Caco-2 (cell line): ENCODE results near the gene GPSM3. TPM values are rescaled to one million over a fixed set of nuclear protein-coding genes. Genes with fewer than 3 reads are reported as not detected.

Experiments
- BruUV-seq: library from RNA; stranded (reverse); fragments of 400-500 nt; replicated peaks from 2 replicates; lab custom pipeline; 2021; lab: Mats Ljungman, UMichigan
- CTCF ChIA-PET: fragments of 300-600 bp; sonication (Branson Sonifier 250); formaldehyde crosslinking; loops from one replicate; lab custom pipeline; 2022; ENCODE audit warnings: antibody characterized with exemption; lab: Charles Lee
- POLR2A ChIA-PET: fragments of 300-600 bp; sonication (Branson Sonifier 250); formaldehyde crosslinking; loops from one replicate; lab custom pipeline; 2022; ENCODE audit warnings: antibody characterized with exemption; lab: Charles Lee
- DNase-seq, 2 experiments: peaks; one replicate each; pipeline versions ENCODE4 v3.0.0 to v3.0.0-alpha.2; 2020 to 2022
- H3K27me3 ChIP-seq: replicated peaks from 2 replicates; pipeline ENCODE4 v1.6.0; 2011; ENCODE audit warnings: low read length; ENCODE audit not compliant: control insufficient read depth, insufficient read depth
- H3K36me3 ChIP-seq: 2 replicates; pipeline ENCODE4 v1.5.1; 2011; ENCODE audit warnings: low read length; ENCODE audit not compliant: control insufficient read depth, insufficient read depth
- H3K4me1 ChIP-seq: fragments of 250-450 bp; sonication (Bioruptor Pico); 2 replicates; pipeline ENCODE4 v1.5.1; 2020; ENCODE audit warnings: mild to moderate bottlenecking
- H3K4me3 ChIP-seq: 2 replicates; pipeline ENCODE4 v1.5.1; 2011; ENCODE audit warnings: low read depth, mild to moderate bottlenecking, control low read depth, low read length
- H3K9me3 ChIP-seq: fragments of 250-450 bp; sonication (Bioruptor Pico); 2 replicates; pipeline ENCODE4 v1.5.1; 2020; ENCODE audit warnings: mild to moderate bottlenecking, moderate library complexity
- H3K27ac Mint-ChIP-seq: one replicate; pipeline ENCODE4 v1.8.0; 2022; ENCODE audit warnings: mixed read lengths; ENCODE audit not compliant: unreplicated experiment
- H3K27me3 Mint-ChIP-seq: one replicate; pipeline ENCODE4 v1.8.0; 2022; ENCODE audit warnings: mixed read lengths; ENCODE audit not compliant: insufficient read depth, unreplicated experiment
- H3K36me3 Mint-ChIP-seq: one replicate; pipeline ENCODE4 v1.8.0; 2022; ENCODE audit warnings: mild to moderate bottlenecking, mixed read lengths; ENCODE audit not compliant: insufficient read depth, unreplicated experiment
- H3K4me1 Mint-ChIP-seq: one replicate; pipeline ENCODE4 v1.8.0; 2022; ENCODE audit warnings: low read depth, mixed read lengths; ENCODE audit not compliant: unreplicated experiment
- H3K4me3 Mint-ChIP-seq: one replicate; pipeline ENCODE4 v1.8.0; 2022; ENCODE audit warnings: mild to moderate bottlenecking, moderate library complexity, mixed read lengths; ENCODE audit not compliant: unreplicated experiment
- H3K9me3 Mint-ChIP-seq: one replicate; pipeline ENCODE4 v1.8.0; 2022; ENCODE audit warnings: mixed read lengths; ENCODE audit not compliant: unreplicated experiment
- intact Hi-C: fragments of 100-400 bp; cut with micrococcal nuclease; formaldehyde crosslinking; loops from one replicate; pipeline ENCODE4 v1.10.0; 2022; ENCODE audit not compliant: unreplicated experiment
- total RNA-seq: library from RNA; stranded (reverse); gene quantifications from 2 replicates; pipeline ENCODE4 v1.2.3, GENCODE V29; 2022
- TF ChIP-seq, protein P1 (sequence below), 2 experiments: fragments of 200-600 bp in 1 of 2; IDR thresholded peaks; 1 replicate in 1 of 2; 2 replicates in 1 of 2; pipeline versions ENCODE4 v1.5.1 to v1.8.0; 2011 to 2022; ENCODE audit warnings: antibody characterized with exemption in 1 of 2, control low read depth in 1 of 2, inconsistent platforms in 1 of 2, low read depth in 1 of 2, low read length in 1 of 2, mild to moderate bottlenecking in 1 of 2, moderate library complexity in 1 of 2; ENCODE audit not compliant: insufficient read depth in 1 of 2, severe bottlenecking in 1 of 2, unreplicated experiment in 1 of 2

Gene GPSM3
- total RNA-seq, 1 experiment from 2014 or later = 0.41 TPM

DNA sequence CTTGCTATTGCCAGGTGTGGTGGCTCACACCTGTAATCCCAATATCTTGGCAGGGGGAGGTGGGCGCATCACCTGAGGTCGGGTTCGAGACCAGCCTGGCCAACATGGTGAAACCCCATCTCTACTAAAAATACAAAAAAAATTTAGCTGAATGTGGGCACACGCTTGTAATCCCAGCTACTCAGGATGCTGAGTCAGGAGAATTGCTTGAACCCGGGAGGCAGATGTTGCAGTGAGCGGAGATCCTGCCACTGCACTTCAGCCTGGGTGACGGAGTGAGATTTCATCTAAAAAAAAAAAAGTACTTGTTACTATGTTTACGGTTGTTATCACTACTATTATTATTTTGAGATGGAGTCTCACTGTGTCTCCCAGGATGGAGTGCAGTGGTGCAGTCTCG lies 35.6 kb downstream of the GPSM3 start:
- intact Hi-C loops = no loop called here
- CTCF ChIA-PET = no interaction called here
- H3K9me3 Mint-ChIP-seq = no peaks in the 10 kb centered on the region

DNA sequence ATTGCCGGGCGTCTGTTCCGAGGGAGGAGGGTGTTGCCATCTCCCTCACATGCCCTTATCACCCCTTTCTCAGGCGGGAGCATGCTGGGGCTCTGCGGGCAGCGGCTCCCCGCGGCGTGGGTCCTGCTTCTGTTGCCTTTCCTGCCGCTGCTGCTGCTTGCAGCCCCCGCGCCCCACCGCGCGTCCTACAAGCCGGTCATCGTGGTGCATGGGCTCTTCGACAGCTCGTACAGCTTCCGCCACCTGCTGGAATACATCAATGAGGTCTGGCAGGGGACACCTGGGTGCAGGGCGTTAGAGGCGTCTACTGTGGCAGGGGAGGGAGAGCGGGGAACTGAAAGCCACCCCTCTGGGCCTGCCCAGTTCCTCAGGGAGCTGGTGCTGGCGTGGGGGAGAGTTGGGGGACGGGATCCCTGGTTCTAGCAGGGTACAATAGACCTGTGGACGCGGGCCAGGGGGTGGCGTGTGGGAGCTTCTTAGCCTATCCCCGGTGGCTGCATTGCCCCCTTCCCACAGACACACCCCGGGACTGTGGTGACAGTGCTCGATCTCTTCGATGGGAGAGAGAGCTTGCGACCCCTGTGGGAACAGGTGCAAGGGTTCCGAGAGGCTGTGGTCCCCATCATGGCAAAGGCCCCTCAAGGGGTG lies 37.8 kb downstream of the GPSM3 start:
- DNase-seq = peak; percentile 83
- intact Hi-C loops = loop anchor here (1.0 kb wide), 5 partner anchors 14 to 93 kb away; partner anchors contain the start of gene RNF5
- Mint-ChIP-seq H3K27me3 (no peaks in the 10 kb centered on the region), H3K9me3 (no peaks in the 10 kb centered on the region), H3K27ac (peak overlapping the region; percentile 96), H3K36me3 (peaks cover 55% of the 10 kb centered on the region), H3K4me3 (peak overlapping the region; percentile 86), H3K4me1 (peaks cover 19% of the 10 kb centered on the region)
- no TSS peak for BruUV-seq
- Histone ChIP-seq H3K36me3 (peaks cover 6% of the 10 kb centered on the region), H3K4me1 (peaks cover 24% of the 10 kb centered on the region), H3K4me3 (peak overlapping the region; percentile 90), H3K27me3 (no peaks in the 10 kb centered on the region), H3K9me3 (no peaks in the 10 kb centered on the region)
- POLR2A ChIA-PET = interaction anchor here (0.5 kb wide), 1 partner anchor 16 kb away, joined by 3 read pairs; no protein-coding TSS in a partner anchor
- CTCF ChIA-PET = interaction anchor here (0.8 to 1.1 kb wide), 5 partner anchors 10 to 114 kb away, joined by 3 to 11 read pairs (median 3); partner anchors contain the start of genes ATF6B and EGFL8
- TF ChIP-seq, protein P1, sequence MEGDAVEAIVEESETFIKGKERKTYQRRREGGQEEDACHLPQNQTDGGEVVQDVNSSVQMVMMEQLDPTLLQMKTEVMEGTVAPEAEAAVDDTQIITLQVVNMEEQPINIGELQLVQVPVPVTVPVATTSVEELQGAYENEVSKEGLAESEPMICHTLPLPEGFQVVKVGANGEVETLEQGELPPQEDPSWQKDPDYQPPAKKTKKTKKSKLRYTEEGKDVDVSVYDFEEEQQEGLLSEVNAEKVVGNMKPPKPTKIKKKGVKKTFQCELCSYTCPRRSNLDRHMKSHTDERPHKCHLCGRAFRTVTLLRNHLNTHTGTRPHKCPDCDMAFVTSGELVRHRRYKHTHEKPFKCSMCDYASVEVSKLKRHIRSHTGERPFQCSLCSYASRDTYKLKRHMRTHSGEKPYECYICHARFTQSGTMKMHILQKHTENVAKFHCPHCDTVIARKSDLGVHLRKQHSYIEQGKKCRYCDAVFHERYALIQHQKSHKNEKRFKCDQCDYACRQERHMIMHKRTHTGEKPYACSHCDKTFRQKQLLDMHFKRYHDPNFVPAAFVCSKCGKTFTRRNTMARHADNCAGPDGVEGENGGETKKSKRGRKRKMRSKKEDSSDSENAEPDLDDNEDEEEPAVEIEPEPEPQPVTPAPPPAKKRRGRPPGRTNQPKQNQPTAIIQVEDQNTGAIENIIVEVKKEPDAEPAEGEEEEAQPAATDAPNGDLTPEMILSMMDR (IDR thresholded peaks at IDR 0.05; ENCODE audit: insufficient read depth in 1 of 2, low read depth in 1 of 2, low read length in 1 of 2, severe bottlenecking in 1 of 2, unreplicated experiment in 1 of 2) = peak; percentile 71 to 80

More for the DNA sequence above, 35.6 kb downstream of the GPSM3 start:
- peaks cover 7% of the 10 kb centered on the region for H3K36me3 ChIP-seq
- Mint-ChIP-seq H3K4me1 (peaks cover 19% of the 10 kb centered on the region), H3K4me3 (no peak overlapping the region), H3K27me3 (no peaks in the 10 kb centered on the region), H3K36me3 (peaks cover 70% of the 10 kb centered on the region), H3K27ac (no peak overlapping the region)
- DNase-seq = no peak
- TF ChIP-seq, protein P1 (IDR thresholded peaks at IDR 0.05; ENCODE audit: insufficient read depth in 1 of 2, low read depth in 1 of 2, low read length in 1 of 2, severe bottlenecking in 1 of 2, unreplicated experiment in 1 of 2) = no peak
- no peak overlapping the region for H3K4me3 ChIP-seq
- H3K9me3 ChIP-seq = no peaks in the 10 kb centered on the region
- no TSS peak for BruUV-seq
- POLR2A ChIA-PET = no interaction called here
- no peaks in the 10 kb centered on the region for H3K27me3 ChIP-seq
- peaks cover 24% of the 10 kb centered on the region for H3K4me1 ChIP-seq

DNA sequence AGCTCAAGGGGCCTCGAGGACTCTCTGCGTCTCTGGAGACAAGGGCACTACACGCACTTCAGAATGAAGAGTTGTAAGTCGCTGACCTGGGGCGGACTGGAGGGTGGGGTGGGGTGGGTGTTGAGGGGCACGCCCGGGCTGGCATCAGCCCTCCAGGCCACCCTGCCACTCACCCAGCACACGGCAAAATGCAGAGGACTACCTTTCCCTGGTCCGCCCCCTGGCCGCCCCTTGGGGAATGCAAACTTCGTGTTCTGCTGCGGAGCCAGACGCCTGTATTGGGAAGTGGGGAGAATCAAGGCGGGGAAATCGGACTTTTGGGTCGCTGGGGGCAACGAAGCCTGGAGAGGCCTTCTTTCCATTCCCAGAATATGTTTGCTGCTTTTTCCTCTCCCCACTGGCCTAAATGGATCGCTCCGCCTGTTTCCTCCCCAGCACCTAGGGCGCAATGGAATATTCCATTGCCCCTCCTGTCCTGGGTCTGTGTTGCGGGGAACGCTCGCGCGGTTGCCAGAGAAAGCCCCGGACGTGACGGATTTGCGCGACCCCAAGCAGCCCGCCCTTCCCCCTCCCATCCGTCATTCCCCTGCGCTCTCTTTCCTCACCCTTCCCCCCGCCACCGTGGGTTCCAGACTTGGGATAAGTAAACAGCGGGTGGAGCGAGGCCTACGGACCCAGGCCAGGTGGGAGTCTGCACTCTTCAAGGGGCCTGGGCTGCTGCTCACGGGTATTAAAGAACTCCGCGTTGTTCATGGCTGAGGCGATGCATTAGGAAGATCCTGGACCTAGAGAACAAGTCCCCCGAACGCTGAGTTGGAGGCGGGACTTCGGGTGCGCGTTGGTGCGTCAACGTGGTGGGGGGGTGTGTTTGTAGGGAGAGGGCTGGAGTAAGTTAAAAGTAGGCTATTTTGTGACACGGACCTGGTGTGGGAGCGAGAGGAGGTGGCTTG lies 38.6 kb downstream of the GPSM3 start, which contains the start of gene PPT2:
Gene PPT2, plus strand, starts transcription at position 578 of the 950 bp plus-strand sequence. CDS start 454 bp downstream, outside the sequence.
- POLR2A ChIA-PET = interaction anchor here (0.5 to 1.5 kb wide), 5 partner anchors 15 to 818 kb away, joined by 3 to 13 read pairs (median 5); partner anchors contain the start of gene FKBPL
- Histone ChIP-seq H3K36me3 (peaks cover 6% of the 10 kb centered on the region), H3K27me3 (no peaks in the 10 kb centered on the region), H3K4me1 (peaks cover 24% of the 10 kb centered on the region), H3K9me3 (no peaks in the 10 kb centered on the region), H3K4me3 (peak within 1 kb of the TSS; percentile 90)
- Mint-ChIP-seq H3K27ac (peak within 1 kb of the TSS; percentile 96), H3K9me3 (no peaks in the 10 kb centered on the region), H3K36me3 (peaks cover 47% of the 10 kb centered on the region), H3K4me3 (peak within 1 kb of the TSS; percentile 86), H3K4me1 (peaks cover 18% of the 10 kb centered on the region), H3K27me3 (no peaks in the 10 kb centered on the region)
- BruUV-seq = TSS peak; percentile 41
- CTCF ChIA-PET = interaction anchor here (0.6 to 1.6 kb wide), 11 partner anchors 9 to 113 kb away, joined by 3 to 11 read pairs (median 4); partner anchors contain the start of genes ATF6B, EGFL8 and FKBPL
- intact Hi-C loops = loop anchor here (1.0 kb wide), 6 partner anchors 14 to 93 kb away; partner anchors contain the start of genes FKBPL and RNF5
- DNase-seq = peak; percentile 86 to 88
- TF ChIP-seq, protein P1 (IDR thresholded peaks at IDR 0.05; ENCODE audit: insufficient read depth in 1 of 2, low read depth in 1 of 2, low read length in 1 of 2, severe bottlenecking in 1 of 2, unreplicated experiment in 1 of 2) = peak; percentile 43 to 45
